Cerebellar cortex (tissue), 1 donor: ENCODE data around the gene EEFSEC.

ENCODE experiments used
- DNase-seq: peaks from one replicate; pipeline ENCODE4 v3.0.0-alpha.2; 2015; ENCODE audit warnings: low spot score

EEFSEC gene

DNA sequence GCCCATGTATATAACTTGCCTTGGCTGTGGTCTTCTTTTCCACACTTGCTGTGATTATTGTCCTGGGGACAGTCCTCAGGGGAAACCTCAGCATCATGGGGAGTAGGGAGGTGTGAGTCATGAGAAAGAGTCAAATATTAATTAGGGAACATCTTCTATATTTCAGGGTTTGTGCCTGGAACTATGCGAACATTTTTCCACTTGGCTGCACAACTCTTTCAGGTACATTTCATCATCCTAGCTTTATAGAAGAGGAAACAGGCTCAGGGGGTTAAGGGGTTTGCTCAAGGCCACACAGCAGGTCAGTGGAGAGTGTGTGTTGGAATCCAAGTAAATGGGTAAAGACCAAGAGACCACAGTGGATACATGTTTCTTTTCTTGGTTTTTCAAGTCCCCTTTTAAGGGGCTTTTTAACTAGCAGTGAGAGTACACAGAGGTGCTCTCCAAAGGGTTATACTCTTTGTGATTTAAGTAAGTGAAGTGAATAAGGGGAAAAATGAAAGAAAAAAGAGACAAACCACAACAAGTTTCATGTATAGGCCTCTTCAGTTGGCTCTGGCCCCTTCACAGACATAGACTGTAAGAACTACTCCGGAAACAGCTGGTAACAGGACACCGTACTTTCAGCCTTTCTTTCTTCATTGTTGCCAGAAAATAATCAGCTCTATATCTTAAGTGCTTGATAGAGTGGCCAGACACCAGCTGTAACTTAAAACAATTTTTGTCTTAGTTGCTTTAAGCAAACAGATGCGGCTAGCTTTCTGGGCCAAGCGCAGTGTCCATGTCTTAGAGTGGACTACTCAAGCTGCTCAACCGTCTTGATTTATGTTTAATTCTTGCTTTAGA lies 64.6 kb downstream of the EEFSEC start:
- no peak for DNase-seq

DNA sequence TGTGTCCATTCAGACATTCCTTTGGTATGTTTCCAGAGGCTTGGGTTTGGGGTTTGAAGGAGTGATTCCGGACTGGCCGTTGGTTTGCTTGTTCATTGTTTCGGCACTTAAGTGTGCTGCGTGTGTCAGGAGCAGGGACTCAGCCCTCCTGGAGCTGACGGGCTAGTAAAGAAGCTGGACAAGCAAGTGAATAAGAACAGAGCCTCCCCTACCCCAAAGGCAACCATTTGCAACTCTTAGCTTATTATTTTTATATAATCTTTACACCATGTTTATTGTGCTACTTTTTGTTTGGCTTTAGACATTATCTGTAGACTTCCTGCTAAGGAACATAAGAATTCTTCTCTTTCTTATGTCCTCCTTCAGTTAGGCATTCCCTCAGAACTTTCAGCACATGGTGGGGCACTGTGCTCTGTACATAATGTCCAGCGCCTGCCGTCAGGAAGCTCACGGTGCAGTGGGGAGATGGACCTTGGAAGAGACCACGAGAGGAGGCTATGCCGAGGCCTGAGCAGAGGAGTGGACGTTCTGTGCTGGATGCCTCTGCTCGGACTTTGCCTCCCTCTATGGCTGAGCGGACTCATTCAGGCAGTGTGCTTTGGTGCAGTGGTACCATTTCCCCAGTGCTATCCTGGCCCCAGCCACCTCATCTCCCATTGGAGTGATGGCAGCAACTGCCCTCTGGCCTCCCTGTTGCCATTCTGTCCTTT lies 65.4 kb downstream of the EEFSEC start:
- DNase-seq = no peak

DNA sequence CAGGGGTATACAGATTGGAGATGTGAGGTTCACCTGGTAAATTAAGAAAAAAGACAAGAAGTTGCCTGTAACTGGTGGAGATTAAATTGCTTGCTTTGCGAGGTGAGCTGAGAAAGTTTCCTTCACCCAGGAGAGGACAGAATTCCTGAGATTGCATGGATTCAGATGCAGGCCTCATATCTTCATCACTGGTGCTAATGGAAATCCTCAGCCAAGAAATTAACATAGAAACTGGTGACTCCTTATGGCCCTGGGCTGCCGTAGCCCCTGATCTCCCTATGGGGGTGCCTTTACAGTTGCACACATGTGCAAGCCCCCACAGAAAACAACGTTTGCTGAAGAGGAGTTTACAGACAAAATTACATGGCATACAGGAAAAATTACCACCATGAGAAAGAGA lies 68.0 kb downstream of the EEFSEC start:
- no peak for DNase-seq

DNA sequence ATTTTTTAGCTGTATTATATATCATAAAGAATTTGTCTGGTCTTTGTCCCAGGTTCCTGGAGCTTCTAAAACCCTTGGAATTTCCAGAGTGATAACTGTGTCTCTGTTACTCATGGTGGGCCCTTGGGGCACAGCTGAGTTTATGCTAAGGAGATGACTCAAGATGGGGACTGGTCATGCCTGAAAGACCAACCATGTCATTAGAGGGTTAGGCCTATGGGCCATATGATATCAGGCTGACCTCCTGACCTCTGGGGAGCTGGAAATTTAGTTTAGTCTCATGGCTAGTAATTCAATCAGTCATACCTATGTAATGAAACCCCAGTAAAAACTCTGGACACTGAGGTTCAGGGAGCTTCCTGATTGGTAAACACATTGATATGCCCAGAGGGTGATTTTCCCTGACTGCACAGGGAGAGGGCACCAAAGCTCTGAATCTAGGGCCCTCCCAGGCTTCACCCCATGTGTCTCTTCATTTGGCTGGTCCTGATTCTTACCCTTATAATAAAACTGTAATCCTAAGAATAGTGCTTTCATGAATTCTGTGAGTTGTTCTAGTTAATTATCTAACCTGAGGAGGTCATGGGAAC lies 69.6 kb downstream of the EEFSEC start:
- DNase-seq = no peak

DNA sequence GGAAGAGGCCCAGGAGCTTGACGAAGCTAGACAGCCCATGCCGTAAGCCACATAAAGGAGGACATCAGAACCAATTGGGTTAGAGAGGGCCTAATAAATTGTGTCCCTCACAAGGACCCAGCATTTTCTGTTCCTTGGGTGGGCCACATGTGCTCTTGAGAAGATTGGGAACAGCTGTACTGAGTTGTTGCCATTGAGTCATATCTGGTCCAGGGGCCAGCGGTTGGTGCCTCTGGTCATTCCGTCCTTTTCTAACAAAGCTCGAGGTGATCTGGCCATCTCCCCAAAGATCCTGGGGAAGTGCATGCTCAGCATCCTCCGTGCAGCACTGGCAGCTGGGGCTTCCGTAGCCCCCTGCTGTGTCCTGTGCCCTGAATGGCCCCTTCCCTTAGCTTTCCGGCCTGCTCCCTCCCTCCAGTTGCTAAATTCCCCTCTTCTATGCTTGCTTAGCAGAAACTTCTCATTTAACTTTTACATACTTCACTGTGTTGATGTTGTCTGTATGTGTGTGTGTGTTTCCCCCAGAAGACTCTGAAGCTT lies 73.0 kb downstream of the EEFSEC start:
- no peak for DNase-seq

DNA sequence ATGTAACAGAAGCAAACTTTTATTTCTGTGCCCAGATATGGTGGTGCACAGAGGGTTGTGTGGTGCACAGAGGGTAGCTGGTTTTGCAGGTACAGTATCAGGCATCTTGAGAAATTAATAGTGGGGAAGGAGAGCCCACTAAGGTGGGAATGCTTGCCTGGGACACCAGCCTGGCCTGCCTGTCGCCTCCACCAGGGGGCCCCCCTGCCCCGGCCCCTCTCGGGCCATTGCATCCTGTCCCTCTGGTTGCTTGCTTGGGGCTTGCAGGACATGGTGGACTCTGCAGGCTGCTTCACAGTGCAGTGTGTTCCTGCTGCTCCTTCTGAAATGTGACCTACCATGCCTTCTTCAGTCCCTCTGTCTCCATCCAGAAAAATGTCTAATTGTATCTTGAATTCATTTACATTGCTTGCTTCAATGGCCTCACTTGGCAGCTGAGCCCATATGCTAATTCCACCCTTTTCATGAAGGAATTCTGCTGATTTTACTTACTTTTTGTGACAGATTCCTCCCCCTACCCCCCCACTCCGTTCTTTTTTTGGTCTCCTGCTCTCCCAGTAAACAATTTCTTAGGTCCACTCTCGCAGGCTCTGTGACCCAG lies 73.6 kb downstream of the EEFSEC start:
- peak; percentile 34 for DNase-seq

DNA sequence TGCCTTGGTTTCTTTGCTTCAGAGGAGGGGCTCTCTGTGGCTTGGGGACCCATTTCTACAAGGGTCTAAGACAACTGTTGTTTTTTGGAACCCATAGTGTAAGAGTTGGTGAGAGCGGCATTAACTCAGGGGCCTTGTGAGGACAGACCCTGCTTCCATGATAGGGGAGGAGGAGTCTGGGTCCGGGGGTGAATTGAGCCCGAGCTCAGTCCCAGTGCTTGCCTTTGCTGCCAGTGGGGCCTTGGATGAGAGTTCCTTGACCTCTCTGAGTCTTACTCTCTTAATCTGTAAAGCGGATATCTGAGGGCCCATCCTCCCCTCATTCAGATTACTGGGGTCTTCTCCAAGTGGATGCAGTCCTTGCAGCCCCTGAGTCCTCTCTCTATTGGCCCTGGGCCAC lies 74.2 kb downstream of the EEFSEC start:
- no peak for DNase-seq

DNA sequence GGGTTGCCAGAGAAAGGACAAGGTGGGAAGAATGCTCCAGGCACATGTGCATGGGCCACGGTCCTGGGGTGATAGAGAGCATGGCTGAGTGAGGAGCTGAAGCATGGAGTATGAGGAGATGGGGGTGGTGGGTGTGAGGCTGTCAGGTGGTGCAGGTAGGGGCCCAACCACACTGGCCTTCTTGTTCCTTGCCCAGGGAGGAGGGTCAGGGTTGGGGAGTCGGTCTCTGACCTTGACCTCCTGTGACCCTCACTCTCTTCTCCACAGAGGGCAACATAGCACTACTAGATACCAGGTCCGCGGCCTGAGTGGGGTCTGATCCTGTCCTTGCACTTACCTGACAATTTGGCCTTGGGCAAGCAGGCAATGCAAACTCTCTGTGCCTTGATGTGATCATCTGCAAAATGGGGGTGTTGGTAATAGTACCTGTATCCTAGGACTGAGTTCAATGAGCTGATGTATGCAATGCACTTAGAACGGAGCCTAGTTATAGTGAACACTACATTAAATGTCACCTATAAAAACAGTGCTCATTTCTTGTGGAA lies 75.2 kb downstream of the EEFSEC start:
- DNase-seq = no peak

DNA sequence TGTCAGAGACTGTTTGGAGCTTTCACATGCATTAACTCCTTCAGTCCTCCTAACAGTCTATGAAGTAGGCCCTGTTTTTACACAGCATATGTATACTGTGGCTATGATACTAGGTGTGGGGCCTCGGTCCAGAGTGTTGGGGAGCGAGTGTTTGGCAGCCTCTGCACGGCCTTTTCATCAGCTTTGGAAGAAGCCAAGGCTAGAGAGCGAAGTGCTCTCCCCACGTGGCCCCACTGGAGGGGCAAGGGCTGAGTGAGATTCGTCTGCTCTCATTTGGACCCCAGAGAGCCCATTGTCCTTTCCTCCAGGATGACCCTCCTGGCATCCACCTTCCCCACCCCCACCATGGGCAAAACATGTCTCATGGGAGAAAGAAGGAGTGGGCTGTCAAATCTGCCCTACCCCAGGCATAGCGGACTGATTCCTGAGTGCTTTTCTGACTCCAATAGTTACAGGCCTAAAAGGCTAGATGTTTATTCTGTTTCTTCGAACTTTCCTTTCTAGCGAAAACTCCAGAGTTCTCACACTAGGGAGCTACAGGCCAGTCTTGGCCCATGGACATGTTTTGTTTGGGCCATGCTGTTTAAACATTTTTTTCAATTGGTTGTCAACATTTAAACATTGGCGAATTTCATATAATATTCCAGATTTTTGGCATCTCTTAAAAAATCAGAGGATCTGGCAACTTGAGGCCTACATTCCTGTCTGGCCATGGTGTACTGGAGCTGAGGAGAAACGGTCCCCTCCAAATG lies 76.0 kb downstream of the EEFSEC start:
- DNase-seq = no peak

DNA sequence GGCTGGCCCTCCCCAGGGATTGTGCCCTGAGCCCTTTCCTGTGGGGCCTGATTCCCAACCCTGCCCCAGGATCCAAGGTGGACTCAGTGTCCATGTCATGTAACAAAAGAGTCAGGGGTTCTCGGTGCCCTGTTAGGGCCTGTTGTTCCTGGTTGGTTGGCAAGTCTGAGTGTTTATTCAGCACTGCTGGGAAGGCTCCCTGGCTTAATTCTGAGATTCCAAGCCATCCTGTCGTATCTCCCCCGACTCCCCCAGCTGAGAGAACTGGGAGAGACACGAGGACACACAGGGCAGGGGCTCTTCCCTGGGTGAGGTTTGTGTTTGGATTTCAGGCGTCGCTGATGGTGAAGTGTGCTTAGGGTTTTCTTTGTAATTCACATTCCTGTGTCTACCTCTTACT lies 78.3 kb downstream of the EEFSEC start:
- DNase-seq = no peak

DNA sequence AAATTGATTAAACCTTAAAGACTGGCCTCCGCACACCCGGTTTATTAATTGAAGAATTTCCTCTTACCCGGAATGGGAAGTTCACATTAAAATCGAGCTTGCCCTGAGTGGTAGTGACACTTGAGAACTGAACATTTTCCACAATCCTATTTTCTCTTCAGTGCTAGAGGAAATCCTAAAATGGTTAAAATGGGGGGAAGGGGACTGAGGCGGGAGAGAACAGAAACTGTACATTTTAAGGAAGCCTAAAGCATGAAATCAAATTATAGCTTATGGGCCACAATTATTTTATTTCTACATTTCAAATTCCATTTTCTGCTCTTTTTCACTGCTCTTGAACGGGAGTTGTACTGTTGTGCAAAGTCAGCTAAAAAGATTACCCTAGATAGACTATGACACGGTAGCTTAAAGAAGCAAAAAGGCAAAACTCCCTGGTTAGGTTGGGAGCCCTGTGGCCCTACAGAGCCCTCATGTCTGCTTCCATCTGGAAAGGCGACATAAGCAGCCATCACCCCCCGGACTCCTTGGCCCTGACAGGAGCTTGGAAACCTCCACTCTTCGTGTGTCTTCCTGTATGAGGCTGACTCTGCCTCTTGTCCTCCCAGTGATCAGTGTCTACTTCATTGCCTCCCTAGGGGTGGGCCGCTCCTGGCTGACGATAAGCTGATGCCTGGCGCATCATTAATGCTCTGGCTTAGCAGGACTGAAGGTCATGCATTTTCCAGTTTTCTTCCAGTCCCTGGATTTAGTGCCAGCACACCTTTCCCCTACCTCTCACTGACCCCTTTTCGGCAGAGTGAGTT lies 79.3 kb downstream of the EEFSEC start:
- no peak for DNase-seq

DNA sequence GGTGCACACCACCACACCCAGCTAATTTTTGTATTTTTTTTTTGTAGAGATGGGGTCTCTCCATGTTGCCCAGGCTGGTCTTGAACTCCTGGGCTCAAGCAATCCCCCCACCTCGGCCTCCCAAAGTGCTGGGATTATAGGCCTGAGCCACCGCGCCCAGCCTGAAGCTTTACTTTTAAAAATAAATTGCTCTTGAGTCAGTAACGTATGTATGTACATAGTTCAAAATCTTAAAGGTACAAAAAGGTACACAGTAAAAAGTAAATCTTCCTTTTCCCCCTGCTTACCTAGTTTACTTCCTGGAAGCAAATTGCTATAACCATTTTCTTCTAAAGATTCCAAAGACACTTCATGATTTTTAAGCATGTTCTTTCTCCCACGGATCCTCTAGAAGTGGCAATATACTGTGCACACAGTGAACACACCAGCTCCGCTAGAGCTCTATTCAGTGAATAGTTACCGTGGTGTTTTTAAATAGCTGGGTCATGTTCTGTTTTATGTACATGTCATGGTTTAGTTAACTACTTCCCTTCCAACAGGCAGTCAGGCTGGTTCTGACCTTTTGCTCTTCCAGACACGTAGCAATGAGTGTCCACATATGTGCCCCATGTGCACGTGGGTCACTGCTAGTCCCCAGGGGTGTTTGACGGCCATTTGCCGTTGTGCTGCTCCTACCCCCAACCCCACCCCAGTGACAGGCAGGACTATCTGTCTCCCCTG lies 82.1 kb downstream of the EEFSEC start:
- no peak for DNase-seq

DNA sequence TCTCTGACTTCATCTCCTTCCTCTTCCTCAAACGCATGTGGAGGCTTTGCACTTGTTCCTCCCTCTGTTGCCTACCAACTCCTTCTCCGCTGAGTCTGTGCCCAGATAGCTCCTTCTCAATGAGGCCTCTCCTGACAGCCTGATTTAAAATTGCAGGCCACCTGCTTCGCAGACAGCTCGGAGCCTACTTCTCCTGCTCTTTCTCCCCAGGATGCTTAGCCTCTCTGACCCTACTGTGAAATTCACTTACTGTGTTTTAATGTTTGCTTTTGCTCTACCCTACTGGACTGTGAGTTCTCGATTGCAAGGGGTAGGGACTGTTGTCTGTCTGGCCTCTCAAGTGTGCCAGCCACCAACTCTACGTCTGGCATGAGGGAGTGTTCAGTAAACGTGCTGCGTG lies 83.4 kb downstream of the EEFSEC start:
- DNase-seq = peak; percentile 18

DNA sequence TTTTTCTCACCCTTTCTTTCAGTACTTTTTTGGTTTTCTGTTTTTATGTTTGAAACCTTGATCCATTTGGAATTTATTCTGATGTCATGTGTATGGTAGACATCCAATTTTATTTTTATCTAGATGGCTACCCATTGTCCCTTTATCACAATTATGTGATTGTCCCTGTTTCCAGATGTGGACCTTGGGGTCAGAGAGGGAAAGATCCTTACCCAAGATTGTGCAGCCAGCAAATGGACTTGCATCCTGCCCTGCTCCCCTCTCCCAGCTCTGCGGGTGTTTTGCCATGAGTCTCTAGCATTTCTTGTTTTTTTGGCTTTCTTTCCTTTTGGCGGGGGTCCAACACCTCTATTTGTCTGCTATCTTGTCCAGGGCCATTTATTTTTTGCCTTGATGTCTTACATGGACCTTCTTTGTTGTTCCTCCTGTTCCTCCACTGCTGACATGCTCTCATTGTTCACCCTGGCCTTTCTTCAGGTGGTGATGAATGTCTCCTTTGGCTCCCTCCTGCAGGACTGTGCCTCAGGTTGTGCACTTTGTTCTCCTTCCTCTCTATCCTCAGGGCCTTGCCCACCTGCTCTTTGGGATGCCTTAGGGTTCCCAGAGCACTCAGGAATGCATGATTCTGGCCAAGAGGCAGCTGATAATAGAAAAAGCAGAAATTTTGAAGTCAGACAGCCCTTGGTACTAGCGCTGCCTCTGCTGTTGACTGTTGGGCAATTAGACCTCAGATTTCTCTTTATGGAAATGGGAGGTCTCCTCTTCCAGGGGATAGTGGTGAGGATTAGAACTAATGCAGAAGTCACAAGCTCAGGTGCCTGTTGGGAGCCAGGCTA lies 84.3 kb downstream of the EEFSEC start:
- DNase-seq = no peak

DNA sequence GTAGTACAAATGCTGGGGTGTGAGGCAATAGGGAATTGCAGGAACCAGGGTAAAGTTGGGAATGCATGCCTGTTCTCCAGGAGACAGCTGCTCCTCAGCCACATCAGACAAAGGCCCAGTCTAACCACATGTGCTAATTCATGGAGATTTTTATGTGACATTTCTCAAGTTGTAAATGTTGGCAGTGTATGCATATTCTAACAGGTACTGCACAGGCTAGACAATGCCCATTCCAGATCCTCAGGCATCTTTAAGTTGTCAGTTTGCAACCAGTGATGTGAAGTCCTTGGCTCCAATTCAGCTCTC lies 84.9 kb downstream of the EEFSEC start:
- DNase-seq = no peak

DNA sequence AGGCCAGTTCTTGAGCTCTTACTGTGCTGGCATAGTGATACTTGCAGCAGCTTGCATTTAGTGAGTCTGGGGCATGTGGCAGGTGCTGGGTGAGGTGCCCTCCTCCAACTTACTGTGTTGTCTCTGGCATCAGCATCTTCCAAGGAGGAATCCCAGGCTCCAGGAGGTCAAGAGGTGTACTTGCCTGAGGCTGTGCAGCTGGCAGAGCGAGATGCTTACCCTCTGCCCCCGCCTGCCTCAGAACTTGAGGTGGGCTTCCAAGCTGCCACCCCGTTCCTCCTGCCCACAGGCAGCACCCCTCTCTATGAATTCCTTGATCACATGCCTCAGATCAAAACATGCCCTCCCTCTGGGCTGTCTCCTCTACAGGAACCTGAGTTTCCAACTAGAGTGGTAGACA lies 86.0 kb downstream of the EEFSEC start:
- no peak for DNase-seq

DNA sequence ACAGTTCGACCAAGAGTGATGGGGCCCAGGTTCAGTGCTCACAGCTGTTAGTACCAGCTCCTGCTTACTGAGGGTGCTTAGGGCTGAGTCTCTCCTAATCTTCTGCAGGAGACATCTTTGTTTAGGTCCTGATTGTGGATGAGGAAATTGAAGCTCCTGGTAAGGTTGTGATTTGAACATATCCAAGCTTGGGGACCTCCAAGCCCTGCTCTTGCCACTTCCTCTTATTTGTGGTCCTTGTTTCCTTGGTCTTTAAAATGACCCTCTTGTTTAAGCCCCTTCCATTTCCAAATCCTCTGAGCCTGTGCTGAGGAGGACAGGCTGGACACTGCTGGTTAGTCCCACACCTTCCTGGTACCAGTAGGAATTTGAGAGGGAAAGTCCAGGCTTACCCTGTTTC lies 87.0 kb downstream of the EEFSEC start:
- no peak for DNase-seq

DNA sequence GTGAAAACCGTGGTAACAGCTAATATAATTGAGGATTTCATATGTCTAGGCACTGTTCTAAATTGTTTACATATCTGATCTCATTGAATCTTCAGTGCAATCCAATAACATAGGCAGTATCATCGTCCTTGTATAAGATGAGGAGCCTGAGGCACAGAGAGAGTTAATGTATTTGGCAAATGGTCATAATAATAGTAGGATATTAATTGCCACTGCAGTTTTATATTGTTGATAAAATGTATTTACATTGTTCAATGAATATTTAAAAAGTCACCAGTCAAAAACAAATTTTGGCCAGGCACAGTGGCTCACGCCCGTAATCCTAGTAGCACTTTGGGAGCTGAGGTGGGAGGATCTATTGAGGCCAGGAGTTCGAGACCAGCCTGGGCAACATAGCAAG lies 88.5 kb downstream of the EEFSEC start:
- DNase-seq = no peak
